ENCODE data around the gene TRMT112. TPM values are rescaled to one million over a fixed set of nuclear protein-coding genes. Genes with fewer than 3 reads are reported as not detected.

TRMT112 gene
- 10 to 100 TPM; 60.6 to 67.5 TPM for total RNA-seq
- long read RNA-seq, transcript TRMT112-206 (4 exons, 1,106 nt): major isoform, 26 of 28 reads
- long read RNA-seq, partial matches to known transcripts: 0 of 28 reads
- long read RNA-seq, other reads (novel, unspliced or antisense): 0 of 28 reads

GRCh38 chr11:64317325-64317960 is at the start of gene TRMT112:
TSS of gene TRMT112 (minus strand) at chr11:64317559. CDS start at chr11:64317526, 33 bp downstream.
- intact Hi-C loops (cut with DNase I, micrococcal nuclease): no loop called here
- ATAC-seq (peak; percentile 67), DNase-seq (peak; percentile 94 to 99)

GRCh38 chr11:64366751-64367150 is 49.4 kb upstream of the TRMT112 start:
- intact Hi-C loops (cut with DNase I, micrococcal nuclease): no loop called here
- ATAC-seq: no peak
- no peak for DNase-seq

GRCh38 chr11:64364911-64365310 is 47.6 kb upstream of the TRMT112 start:
- intact Hi-C loops (cut with DNase I, micrococcal nuclease): no loop called here
- DNase-seq: no peak

GRCh38 chr11:64364435-64364834 is 47.1 kb upstream of the TRMT112 start:
- no peak for ATAC-seq
- no peak for DNase-seq

More at GRCh38 chr11:64364911-64365310, 47.6 kb upstream of the TRMT112 start:
- ATAC-seq: no peak

GRCh38 chr11:64362339-64362738 is 45.0 kb upstream of the TRMT112 start:
- no peak for ATAC-seq
- no peak for DNase-seq
- intact Hi-C loops (cut with DNase I, micrococcal nuclease): no loop called here

More at GRCh38 chr11:64364435-64364834, 47.1 kb upstream of the TRMT112 start:
- intact Hi-C loops (cut with DNase I, micrococcal nuclease): no loop called here

- no peak for ATAC-seq
- DNase-seq: no peak
- intact Hi-C loops (cut with DNase I, micrococcal nuclease): no loop called here
Observed at GRCh38 chr11:64361659-64362058, 44.3 kb upstream of the TRMT112 start.

GRCh38 chr11:64360448-64360921 is 43.1 kb upstream of the TRMT112 start:
- DNase-seq (no peak), ATAC-seq (no peak)
- intact Hi-C loops (cut with DNase I, micrococcal nuclease): no loop called here

GRCh38 chr11:64359712-64360445 is 42.5 kb upstream of the TRMT112 start:
- ATAC-seq: peak; percentile 8
- DNase-seq: no peak
- intact Hi-C loops (cut with DNase I, micrococcal nuclease): no loop called here

GRCh38 chr11:64358907-64359711 is 41.8 kb upstream of the TRMT112 start, which contains the start of gene RPS6KA4:
TSS of gene RPS6KA4 (plus strand) at chr11:64359162. CDS start at chr11:64359236, 74 bp downstream.
- ATAC-seq (peak; percentile 79), DNase-seq (peak in 1 of 2 donors; percentile 72)
- intact Hi-C loops (cut with DNase I, micrococcal nuclease): no loop called here

GRCh38 chr11:64358536-64358906 is 41.2 kb upstream of the TRMT112 start:
- ATAC-seq (peak; percentile 19), DNase-seq (no peak)
- intact Hi-C loops (cut with DNase I, micrococcal nuclease): no loop called here

GRCh38 chr11:64357904-64358535 is 40.7 kb upstream of the TRMT112 start:
- peak; percentile 2 for ATAC-seq
- peak in 1 of 2 donors; percentile 54 for DNase-seq
- intact Hi-C loops (cut with DNase I, micrococcal nuclease): no loop called here

GRCh38 chr11:64357446-64357845 is 40.1 kb upstream of the TRMT112 start:
- intact Hi-C loops (cut with DNase I, micrococcal nuclease): no loop called here
- ATAC-seq (no peak), DNase-seq (no peak)

- intact Hi-C loops (cut with DNase I, micrococcal nuclease): no loop called here
- DNase-seq (peak in 1 of 2 donors; percentile 59), ATAC-seq (no peak)
Observed at GRCh38 chr11:64356498-64357411, 39.4 kb upstream of the TRMT112 start.

GRCh38 chr11:64355078-64355940 is 38.0 kb upstream of the TRMT112 start:
- intact Hi-C loops (cut with DNase I, micrococcal nuclease): no loop called here
- peak; percentile 81 to 84 for DNase-seq
- peak; percentile 67 for ATAC-seq

- no peak for DNase-seq
- intact Hi-C loops (cut with DNase I, micrococcal nuclease): no loop called here
- no peak for ATAC-seq
Observed at GRCh38 chr11:64353715-64354506, 36.6 kb upstream of the TRMT112 start.
